Measurements from ENCODE around the gene LRRTM2.

The LRRTM2 gene

DNA sequence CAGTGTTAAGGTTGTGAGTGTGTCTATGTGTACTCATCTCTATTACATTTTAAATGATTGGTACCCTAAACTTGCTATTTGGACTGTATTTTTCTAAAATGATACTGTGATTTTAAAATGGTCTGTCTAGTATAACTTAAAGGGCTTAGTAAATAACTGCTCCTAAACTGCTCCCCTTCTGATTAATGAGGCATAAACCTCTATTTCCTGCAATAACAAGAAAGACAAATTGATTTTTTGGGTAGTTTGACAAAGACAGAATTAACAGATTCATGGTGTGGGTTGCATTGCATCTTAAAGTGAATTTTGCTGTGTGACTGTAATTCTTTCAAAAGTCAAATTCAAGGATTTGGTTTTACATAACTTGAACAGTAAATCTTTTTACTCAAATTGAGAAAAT lies 8.1 kb upstream of the LRRTM2 start:
- DNase-seq (ENCODE audit: low read depth) = no peak

- no peak for DNase-seq (ENCODE audit: low read depth)
Measured at GRCh38 chr5:138878437-138879235, 3.5 kb upstream of the LRRTM2 start.

DNA sequence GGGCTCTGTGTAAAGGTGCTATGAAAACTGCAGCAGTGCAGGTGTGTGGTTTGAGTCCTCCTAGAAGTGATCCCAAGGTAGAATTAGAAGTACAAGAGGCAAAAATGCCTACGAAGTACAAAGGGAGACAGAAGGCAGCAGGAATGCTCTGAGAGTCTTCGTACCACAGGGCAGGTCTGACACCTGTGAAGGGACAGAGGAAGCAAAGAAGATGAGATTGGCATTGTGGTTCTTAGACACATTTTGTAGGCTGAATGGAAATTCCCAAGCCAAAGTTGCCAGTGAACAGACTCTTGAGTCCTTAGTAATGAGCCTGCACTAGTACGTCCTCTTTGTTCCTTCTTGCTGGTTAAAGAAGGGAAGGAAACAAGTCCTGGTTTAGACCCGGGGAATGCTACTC lies 1.7 kb upstream of the LRRTM2 start:
- DNase-seq (ENCODE audit: low read depth) = no peak

DNA sequence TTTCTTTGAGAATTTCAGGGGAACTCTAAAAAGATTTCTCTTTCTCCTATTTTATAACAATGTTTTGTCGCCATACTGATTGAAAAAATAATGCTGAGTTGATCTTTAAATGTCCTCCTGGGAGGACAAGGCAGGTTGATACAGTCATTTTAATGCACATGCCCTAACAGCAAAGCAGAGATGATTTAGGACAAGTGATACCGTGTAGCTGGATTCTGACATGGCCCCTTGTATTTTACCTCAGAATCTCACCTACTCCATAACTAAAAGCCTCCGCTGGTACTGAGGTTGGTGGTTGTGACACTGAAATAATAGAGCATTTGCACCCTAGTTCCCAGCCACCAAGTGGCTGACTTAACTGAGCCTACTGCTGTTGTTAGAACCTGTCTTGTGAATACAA lies 811 bp upstream of the LRRTM2 start:
- DNase-seq (ENCODE audit: low read depth) = no peak

GRCh38 chr5:138875552-138875875 lies 379 bp upstream of the LRRTM2 start:
- DNase-seq (ENCODE audit: low read depth) = no peak

- no peak for DNase-seq (ENCODE audit: low read depth)
Measured at GRCh38 chr5:138874241-138874640, 894 bp downstream of the LRRTM2 start.

GRCh38 chr5:138873466-138874221 lies 1.5 kb downstream of the LRRTM2 start:
- no peak for DNase-seq (ENCODE audit: low read depth)

DNA sequence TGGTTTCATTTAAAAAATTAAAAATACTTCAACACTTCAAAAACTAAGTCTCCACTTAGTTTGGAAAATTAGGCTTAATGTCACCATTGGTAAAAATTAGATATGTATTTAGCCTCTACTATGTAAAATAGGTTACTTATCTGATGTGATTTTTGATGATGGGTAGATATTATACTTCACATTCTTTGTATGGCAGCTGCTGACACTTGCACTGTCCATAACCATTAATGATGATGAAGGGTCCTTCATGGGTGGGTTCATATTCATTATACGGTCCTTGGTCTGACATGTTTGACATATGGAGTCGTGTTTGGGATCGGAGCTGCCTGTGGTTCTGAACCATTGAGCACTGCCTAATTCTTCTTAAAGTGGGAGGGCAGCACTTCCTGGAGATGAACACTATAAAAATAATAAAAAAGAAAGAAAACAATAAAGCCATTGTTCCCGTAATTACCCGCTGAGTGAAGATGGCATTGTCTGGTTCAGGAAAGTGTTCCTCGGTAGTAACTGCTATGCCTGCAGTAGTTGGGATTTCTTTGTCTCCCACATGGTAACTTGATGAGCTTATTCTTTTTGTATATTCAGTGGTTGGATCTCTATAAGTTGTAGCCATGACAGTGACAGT lies 2.2 kb downstream of the LRRTM2 start:
- DNase-seq (ENCODE audit: low read depth) = no peak

DNA sequence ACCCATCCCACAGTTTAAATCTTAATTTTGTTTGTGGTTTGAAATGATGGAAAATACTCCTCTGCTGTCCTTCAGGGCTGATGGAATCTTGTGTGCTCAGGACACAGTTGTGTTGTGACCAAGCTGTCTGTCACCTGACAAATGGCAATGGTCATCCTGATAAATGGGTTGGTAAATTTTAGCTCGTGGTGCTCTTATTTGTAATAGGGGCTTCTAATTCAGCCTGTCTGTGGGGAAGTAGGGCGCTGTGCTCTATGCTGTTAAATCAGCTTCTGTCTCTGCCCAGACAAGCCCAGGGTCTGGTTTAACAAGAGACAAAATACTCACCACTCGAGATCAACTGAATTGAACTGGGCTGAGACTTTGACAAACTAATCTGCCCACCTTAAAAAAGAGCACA lies 4.5 kb downstream of the LRRTM2 start:
- DNase-seq (ENCODE audit: low read depth) = no peak

- no peak for DNase-seq (ENCODE audit: low read depth)
Measured at GRCh38 chr5:138869763-138870500, 5.2 kb downstream of the LRRTM2 start.

DNA sequence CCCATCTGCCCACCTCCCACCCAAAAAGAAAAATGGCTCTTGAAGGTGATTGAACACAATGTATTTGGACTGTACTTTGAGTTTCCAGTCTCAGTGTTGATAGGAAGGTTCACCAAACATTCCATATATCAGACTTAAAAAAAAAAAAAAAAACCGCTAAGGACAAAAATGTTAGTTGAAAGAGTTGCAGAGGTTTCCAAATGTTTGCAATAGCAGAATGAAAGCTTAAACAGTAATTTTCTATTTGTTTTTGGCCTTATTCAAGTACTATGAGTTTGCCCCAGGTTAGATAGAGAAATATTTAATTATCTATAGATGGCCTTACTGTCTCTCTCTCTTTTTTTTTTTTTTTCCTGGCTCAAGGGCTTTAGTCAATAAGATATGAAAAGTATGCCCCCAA lies 6.1 kb downstream of the LRRTM2 start:
- DNase-seq (ENCODE audit: low read depth) = no peak

GRCh38 chr5:138867011-138867410 lies 8.1 kb downstream of the LRRTM2 start:
- no peak for DNase-seq (ENCODE audit: low read depth)

DNA sequence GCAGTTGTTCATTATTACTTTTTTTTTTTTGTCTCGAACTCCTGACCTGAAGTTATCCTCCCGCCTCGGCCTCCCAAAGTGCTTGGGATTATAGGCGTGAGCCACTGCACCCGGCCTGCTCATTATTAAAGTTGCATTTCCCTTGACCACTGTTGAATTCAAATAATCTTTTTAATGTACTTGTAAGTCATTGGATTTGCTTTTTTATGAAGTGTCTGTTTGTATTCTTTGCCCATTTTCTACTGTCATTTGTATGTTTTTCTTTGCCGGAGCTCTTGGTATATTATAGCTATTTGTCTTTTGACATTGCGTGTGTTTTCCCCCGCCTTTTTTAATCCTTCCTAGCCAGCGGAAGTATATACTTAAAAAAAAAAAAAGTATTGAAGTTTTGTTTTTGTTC lies 22.0 kb downstream of the LRRTM2 start:
- DNase-seq (ENCODE audit: low read depth) = no peak

GRCh38 chr5:138850865-138851435 lies 24.2 kb downstream of the LRRTM2 start:
- DNase-seq (ENCODE audit: low read depth) = no peak

DNA sequence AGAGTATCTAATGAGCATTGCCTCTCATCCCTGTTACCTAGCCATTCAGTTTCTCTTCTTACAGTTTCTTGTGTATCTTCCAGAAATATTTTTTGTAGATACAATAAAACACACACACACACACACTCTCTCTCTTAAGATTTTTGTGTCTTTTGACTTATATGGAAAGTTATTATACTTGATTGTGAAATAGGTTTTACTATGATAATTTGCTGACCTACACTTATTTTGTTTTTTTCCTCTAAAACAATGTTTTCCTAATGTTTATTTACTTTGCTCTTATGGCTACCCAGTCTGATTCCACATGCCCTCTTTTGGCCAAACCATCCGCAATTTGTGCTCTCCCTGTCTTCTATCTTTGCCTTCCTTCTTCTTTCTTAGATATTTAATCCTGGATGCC lies 25.3 kb downstream of the LRRTM2 start:
- no peak for DNase-seq (ENCODE audit: low read depth)

DNA sequence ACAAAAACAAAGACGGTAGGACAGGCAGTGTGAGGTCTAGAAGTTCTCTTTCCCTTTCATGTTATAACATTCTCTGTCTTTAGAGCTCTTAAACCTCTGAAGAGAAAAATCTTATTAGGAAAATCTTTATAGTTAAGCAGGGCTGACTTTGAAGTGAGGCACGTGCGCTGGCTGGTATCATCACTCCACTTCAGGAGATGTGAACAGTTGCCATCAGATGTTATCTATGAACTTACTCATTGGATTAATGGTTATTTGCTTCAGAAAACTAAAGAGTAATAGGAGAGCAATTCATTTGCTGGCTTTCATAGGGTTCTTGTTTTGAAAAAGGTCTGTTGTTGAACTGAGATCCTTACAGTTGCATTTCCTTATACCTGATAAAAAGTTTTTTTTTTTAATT lies 25.7 kb downstream of the LRRTM2 start:
- DNase-seq (ENCODE audit: low read depth) = no peak

DNA sequence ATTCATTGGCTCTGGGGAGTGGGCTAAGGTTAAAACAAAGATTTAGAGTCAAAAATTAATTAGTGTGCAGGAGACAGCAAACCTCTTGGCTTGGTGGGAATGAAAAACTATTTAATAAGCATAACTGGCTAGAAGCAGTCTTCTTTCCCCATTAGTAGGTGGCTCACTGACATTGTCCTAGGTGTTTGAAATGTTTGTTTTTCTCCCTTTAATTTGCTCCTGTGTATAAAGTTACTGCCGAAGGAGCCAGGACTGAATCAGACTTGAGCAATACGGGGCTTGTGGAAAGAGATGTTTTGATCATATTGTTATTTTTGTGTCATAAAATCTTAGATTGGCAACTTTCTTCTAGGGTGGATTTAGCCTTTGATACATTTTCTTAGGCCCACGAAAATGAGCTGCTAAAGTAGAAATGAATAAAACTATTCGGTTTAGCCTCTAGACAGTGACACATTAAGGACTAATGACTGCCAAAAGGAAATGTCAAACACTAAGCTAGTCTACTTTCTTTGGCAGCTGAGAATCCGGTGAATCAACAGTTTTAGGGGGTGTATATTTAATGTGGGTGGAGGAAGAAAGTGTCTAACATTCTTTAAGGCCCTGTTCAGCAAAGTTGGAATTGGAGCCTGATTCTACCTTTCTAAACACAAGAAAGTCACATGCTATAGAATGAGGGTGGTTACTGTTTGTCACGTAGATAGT lies 30.2 kb downstream of the LRRTM2 start:
- DNase-seq (ENCODE audit: low read depth) = no peak

- DNase-seq (ENCODE audit: low read depth) = no peak
Measured at GRCh38 chr5:138844125-138844461, 31.0 kb downstream of the LRRTM2 start.

GRCh38 chr5:138843316-138844124 lies 31.6 kb downstream of the LRRTM2 start:
- DNase-seq (ENCODE audit: low read depth) = no peak

DNA sequence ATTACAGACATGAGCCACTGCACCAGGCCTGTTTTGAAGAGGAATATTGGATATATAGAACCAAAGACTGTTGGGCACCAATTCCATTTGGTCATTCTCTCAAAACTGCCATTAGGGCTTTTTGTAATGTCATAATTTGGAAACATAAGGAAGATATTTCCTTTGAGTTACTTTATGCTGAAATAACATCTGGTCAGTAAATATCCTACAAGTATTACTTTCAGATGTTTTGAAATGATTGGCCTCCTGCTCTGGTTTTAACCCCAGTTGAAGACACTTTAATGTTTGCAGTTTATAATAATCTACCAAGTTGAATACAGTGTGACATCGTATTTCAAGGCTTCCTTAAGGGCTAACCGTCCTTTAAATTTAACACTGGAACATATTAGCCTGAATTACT lies 33.6 kb downstream of the LRRTM2 start:
- DNase-seq (ENCODE audit: low read depth) = no peak

DNA sequence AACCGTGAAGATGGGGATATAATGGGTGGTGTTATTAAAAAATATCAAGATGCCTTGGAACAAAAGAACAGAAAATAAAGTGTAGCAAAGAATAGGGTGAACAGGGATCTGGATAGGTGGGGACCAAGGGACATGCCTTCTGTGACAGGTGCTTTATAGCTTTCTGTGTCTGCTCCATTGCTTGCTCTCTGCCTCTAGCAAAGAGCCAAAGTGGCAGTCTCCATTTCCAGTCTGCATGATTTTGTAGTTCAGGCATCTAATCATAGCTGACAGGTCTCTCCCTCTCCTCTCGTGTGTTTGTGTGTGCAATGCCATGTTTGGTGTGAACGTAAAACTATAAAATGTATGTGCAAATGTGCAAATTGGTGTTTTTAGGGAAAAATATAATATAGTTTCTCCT lies 35.0 kb downstream of the LRRTM2 start:
- no peak for DNase-seq (ENCODE audit: low read depth)
